Gastrocnemius medialis (tissue), 4 donors: Measurements from ENCODE around the gene PPP1R26.

Experiments used
- POLR2A ChIP-seq, 2 donors: fragments of 450-650 bp; IDR thresholded peaks; one replicate each; pipeline ENCODE4 v1.6.1; 2017; ENCODE audit warnings: antibody characterized with exemption in 2 of 2, mild to moderate bottlenecking in 2 of 2, moderate library complexity in 2 of 2
- TF ChIP-seq, protein P1 (sequence below), 5 experiments: fragments of 450-650 bp in 3 of 5; fragments of 200-600 bp in 2 of 5; sonication (generic) in 2 of 5; IDR thresholded peaks in 4 of 5; conservative IDR thresholded peaks in 1 of 5; 1 replicate in 4 of 5; 2 replicates in 1 of 5; pipeline ENCODE4 v1.5.1; 2016 to 2019; ENCODE audit warnings: antibody characterized with exemption in 5 of 5, mild to moderate bottlenecking in 3 of 5, moderate library complexity in 3 of 5

GRCh38 chr9:135501261-135502167 lies 21.9 kb downstream of the PPP1R26 start:
- TF ChIP-seq, protein P1, sequence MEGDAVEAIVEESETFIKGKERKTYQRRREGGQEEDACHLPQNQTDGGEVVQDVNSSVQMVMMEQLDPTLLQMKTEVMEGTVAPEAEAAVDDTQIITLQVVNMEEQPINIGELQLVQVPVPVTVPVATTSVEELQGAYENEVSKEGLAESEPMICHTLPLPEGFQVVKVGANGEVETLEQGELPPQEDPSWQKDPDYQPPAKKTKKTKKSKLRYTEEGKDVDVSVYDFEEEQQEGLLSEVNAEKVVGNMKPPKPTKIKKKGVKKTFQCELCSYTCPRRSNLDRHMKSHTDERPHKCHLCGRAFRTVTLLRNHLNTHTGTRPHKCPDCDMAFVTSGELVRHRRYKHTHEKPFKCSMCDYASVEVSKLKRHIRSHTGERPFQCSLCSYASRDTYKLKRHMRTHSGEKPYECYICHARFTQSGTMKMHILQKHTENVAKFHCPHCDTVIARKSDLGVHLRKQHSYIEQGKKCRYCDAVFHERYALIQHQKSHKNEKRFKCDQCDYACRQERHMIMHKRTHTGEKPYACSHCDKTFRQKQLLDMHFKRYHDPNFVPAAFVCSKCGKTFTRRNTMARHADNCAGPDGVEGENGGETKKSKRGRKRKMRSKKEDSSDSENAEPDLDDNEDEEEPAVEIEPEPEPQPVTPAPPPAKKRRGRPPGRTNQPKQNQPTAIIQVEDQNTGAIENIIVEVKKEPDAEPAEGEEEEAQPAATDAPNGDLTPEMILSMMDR (IDR thresholded peaks at IDR 0.05 in 4 of 5, conservative IDR thresholded peaks at IDR 0.05 in 1 of 5), result no peak
- no peak for TF ChIP-seq POLR2A (IDR thresholded peaks at IDR 0.05)
